Right lobe of liver (tissue), 6 donors: ENCODE results near the gene DOLPP1. TPM values are rescaled to one million over a fixed set of nuclear protein-coding genes. Genes with fewer than 3 reads are reported as not detected.

Experiments
- ATAC-seq, 4 donors: fragments of 200-7000 bp; cut with Tn5 transposase; one replicate each; pipeline ENCODE4 v1.9.1; 2020; ENCODE audit warnings: mild to moderate bottlenecking in 4 of 4, moderate library complexity in 4 of 4
- DNase-seq, 3 donors: peaks; one replicate each; pipeline ENCODE4 v3.0.0-alpha.2; 2020
- H3K27ac ChIP-seq, 3 donors: fragments of 200-600 bp; one replicate each; pipeline ENCODE4 v1.8.0; 2022
- H3K27me3 ChIP-seq, 2 donors: fragments of 200-600 bp; one replicate each; pipeline ENCODE4 v1.8.0; 2022
- H3K36me3 ChIP-seq, 4 donors: fragments of 200-600 bp; sonication (generic) in 1 of 4; one replicate each; pipeline versions ENCODE4 v1.5.1 to v1.8.0; 2017 to 2022; ENCODE audit warnings: control low read depth in 1 of 4
- H3K4me1 ChIP-seq, 4 donors: fragments of 200-600 bp; sonication (generic) in 1 of 4; one replicate each; pipeline versions ENCODE4 v1.5.1 to v1.8.0; 2017 to 2022; ENCODE audit warnings: control low read depth in 1 of 4
- H3K4me3 ChIP-seq, 3 donors: fragments of 200-600 bp; one replicate each; pipeline ENCODE4 v1.8.0; 2022
- H3K9me3 ChIP-seq, 4 donors: fragments of 200-600 bp; sonication (generic) in 1 of 4; one replicate each; pipeline versions ENCODE4 v1.5.1 to v1.8.0; 2017 to 2022; ENCODE audit warnings: control low read depth in 1 of 4
- POLR2A ChIP-seq: fragments of 450-650 bp; IDR thresholded peaks from one replicate; pipeline ENCODE4 v1.6.1; 2017; ENCODE audit warnings: antibody characterized with exemption, mild to moderate bottlenecking
- WGBS: methylation state at CpG from one replicate; pipeline ENCODE4 v1.1.6; 2018; ENCODE audit warnings: low coverage, low lambda C conversion rate; ENCODE audit not compliant: insufficient coverage; ENCODE audit errors: missing lambda C conversion rate; 5-methylcytosine and 5-hydroxymethylcytosine counted together
- intact Hi-C, 2 donors: fragments of 100-400 bp; cut with DNase I; formaldehyde crosslinking; loops; one replicate each; pipeline versions ENCODE4 v1.11.2 to v1.14.1; 2022
- total RNA-seq, 6 experiments: library from RNA; depleted of rRNA in 2 of 6; stranded (reverse); fragments of >200 nt in 2 of 6; fragmentation: NEBNext Ultra II Directional in 3 of 6; extraction: Animal tissue kit (Norgen Biotek cat#: 25700) in 3 of 6; gene quantifications; one replicate each; pipeline versions ENCODE4 v1.1.0 to v1.2.4, GENCODE V29; 2016 to 2023
- TF ChIP-seq, protein P1 (sequence below), 4 donors: fragments of 200-600 bp in 3 of 4; fragments of 450-650 bp in 1 of 4; IDR thresholded peaks; one replicate each; pipeline versions ENCODE4 v1.5.1 to v1.8.0; 2016 to 2022; ENCODE audit warnings: antibody characterized with exemption in 4 of 4, mild to moderate bottlenecking in 2 of 4
- donor health status: DM: no; HTN: yes; CAD: no.
- donor health status: DM: no; HTN: no; CAD: no.
- donor health status: DM: no; HTN: no; CAD: no.
- donor health status: DM: no; HTN: yes; CAD: no.
- donor health status: DM: no; HTN: yes; CAD: no.

DOLPP1 gene
- total RNA-seq, 6 experiments from 2014 or later = 10.1 to 16.8 (median 13.3) TPM

DNA sequence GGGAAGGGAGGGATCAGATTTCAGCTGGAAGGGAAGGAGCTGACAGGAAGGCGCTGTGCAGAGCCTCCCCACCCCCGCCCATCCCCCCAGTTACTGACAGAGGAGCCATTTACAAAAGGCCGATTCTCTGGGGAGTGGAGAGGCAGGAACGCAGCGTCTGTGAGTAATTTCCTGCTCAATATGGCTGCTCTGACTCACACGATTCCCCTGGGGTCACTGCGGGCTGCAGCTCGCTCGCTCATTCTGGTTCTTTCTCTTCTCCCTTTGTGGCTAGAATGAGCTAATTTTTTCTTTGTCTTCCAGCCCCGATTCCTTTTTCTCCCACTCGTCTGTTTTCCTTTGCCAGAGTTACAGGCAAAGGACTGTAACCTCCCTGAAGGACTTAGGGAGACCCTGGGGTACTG lies 59.1 kb downstream of the DOLPP1 start:
- intact Hi-C loops = loop anchor here (5.0 to 10.0 kb wide), 2 partner anchors 32 to 635 kb away; no protein-coding TSS in a partner anchor
- H3K27ac ChIP-seq = peak overlapping the region; percentile 95 to 100 (median 99)
- DNase-seq (peak; percentile 83 to 89 (median 87)), ATAC-seq (peak; percentile 59 to 68 (median 64))
- TF ChIP-seq POLR2A = peak; percentile 87
- TF ChIP-seq, protein P1, sequence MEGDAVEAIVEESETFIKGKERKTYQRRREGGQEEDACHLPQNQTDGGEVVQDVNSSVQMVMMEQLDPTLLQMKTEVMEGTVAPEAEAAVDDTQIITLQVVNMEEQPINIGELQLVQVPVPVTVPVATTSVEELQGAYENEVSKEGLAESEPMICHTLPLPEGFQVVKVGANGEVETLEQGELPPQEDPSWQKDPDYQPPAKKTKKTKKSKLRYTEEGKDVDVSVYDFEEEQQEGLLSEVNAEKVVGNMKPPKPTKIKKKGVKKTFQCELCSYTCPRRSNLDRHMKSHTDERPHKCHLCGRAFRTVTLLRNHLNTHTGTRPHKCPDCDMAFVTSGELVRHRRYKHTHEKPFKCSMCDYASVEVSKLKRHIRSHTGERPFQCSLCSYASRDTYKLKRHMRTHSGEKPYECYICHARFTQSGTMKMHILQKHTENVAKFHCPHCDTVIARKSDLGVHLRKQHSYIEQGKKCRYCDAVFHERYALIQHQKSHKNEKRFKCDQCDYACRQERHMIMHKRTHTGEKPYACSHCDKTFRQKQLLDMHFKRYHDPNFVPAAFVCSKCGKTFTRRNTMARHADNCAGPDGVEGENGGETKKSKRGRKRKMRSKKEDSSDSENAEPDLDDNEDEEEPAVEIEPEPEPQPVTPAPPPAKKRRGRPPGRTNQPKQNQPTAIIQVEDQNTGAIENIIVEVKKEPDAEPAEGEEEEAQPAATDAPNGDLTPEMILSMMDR (IDR thresholded peaks at IDR 0.05) = no peak
- WGBS = 0% methylated on average over 8 of the region's 11 CpGs
- H3K4me1 ChIP-seq = peaks cover 0 to 62% (median 33%) of the 10 kb centered on the region in 4 donors
- peaks cover 0 to 21% (median 7%) of the 10 kb centered on the region in 4 donors for H3K36me3 ChIP-seq
- no peaks in the 10 kb centered on the region for H3K27me3 ChIP-seq
- H3K4me3 ChIP-seq = peak overlapping the region; percentile 53 to 68 (median 56)
- no peaks in the 10 kb centered on the region for H3K9me3 ChIP-seq

Other genes starting within 250 kb of the DOLPP1 start
- gene KYAT1, start 199.2 kb upstream of the DOLPP1 start, total RNA-seq = 10 to 100 TPM in 4 of 6 experiments, 1 to 10 TPM in 2; 7.2 to 12.7 (median 10.4) TPM
- 10 to 100 TPM in 5 of 6 experiments, 1 to 10 TPM in 1; 8.6 to 46.1 (median 22.1) TPM for gene LRRC8A, start 199.0 kb upstream of the DOLPP1 start, total RNA-seq
- 10 to 100 TPM; 14.0 to 69.7 (median 38.2) TPM for gene PHYHD1, start 160.1 kb upstream of the DOLPP1 start, total RNA-seq
- 10 to 100 TPM in 2 of 6 experiments, 1 to 10 TPM in 4; 6.6 to 17.3 (median 8.4) TPM for gene DOLK, start 133.5 kb upstream of the DOLPP1 start, total RNA-seq
- 10 to 100 TPM; 10.5 to 18.7 (median 15.6) TPM for gene NUP188, start 133.4 kb upstream of the DOLPP1 start, total RNA-seq
- 10 to 100 TPM; 23.7 to 28.3 (median 24.7) TPM for gene SH3GLB2, start 52.8 kb upstream of the DOLPP1 start, total RNA-seq
- 10 to 100 TPM in 4 of 6 experiments, 1 to 10 TPM in 2; 9.1 to 16.4 (median 10.8) TPM for gene MIGA2, start 44.5 kb upstream of the DOLPP1 start, total RNA-seq
- gene CRAT, start 29.7 kb downstream of the DOLPP1 start, total RNA-seq = 100 to 1,000 TPM in 4 of 6 experiments, 10 to 100 TPM in 2; 86.1 to 146 (median 104) TPM
- 100 to 1,000 TPM in 1 of 6 experiments, 10 to 100 TPM in 5; 55.4 to 123 (median 62.0) TPM for gene PTPA, start 30.3 kb downstream of the DOLPP1 start, total RNA-seq
- gene IER5L, start 97.2 kb downstream of the DOLPP1 start, total RNA-seq = 10 to 100 TPM in 3 of 6 experiments, 1 to 10 TPM in 3; 2.7 to 19.8 (median 7.8) TPM